Measurements from ENCODE around the gene NPVF. TPM values are rescaled to one million over a fixed set of nuclear protein-coding genes. Genes with fewer than 3 reads are reported as not detected.
A peak's percentile ranks its signal among the peaks of the same experiment; 100 is the strongest.

Gene NPVF
- total and polyA plus RNA-seq, 4 donors = not detected

DNA sequence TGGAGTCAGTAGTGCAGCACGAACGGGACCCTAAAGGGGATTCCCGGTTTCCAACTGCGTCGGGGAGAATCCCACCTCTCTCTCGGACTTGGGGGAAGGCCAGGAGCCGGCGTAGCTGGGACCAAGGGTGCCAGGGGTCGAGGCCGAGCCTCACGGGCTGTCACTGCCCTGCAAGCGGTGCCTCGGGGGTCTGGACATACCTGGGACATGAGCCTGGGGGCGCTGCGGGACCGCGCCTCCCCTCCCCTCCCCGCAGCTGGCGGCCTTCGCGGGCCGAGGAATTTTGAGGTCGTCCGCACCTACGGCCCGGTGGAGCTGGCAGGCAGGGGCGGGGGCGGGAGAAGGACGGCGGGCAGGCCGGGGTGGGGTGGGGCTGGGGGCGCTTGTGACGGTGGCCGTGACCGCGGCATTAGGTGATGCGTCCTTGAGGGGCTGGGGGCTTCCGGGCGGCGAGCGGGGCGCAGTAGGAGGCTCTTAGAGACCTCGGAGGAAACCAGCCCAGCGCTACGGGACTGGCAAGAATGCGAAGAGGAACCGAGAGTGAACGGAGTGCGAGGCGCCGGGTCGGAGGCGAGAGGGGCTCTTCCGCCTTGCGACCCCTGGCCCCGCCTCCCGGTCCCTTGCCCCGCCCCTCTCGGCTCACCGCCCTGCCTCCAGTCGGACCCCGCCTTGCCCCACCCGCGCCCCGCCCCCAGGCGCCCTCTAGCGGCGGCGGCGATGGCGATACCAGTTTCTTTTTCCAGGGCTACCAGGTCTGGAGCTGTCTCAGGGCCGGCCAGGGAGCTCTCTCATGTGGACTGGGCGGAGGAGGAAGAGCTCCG lies 48.3 kb downstream of the NPVF start:
- WGBS = under 1% methylated on average over 74 of the region's 74 CpGs
- Histone ChIP-seq H3K9me3 (ENCODE audit: control insufficient read depth in 4 of 4, low read length in 3 of 4) (no peaks in the 10 kb centered on the region), H3K36me3 (ENCODE audit: control insufficient read depth in 4 of 4, insufficient read depth in 3 of 4, low read depth in 1 of 4, low read length in 3 of 4) (peaks cover 0 to 2% (median 0%) of the 10 kb centered on the region in 4 donors), H3K4me3 (ENCODE audit: low read depth in 1 of 3, low read length in 3 of 3) (peak overlapping the region; percentile 52 to 82 (median 67)), H3K27ac (ENCODE audit: low read depth in 1 of 2, low read length in 2 of 2) (no peak overlapping the region), H3K9ac (ENCODE audit: low read depth in 1 of 2, low read length in 2 of 2) (peak overlapping the region; percentile 52 to 54), H3K4me1 (ENCODE audit: control insufficient read depth in 4 of 4, insufficient read depth in 4 of 4, low read length in 3 of 4) (peaks cover 0 to 10% (median 4%) of the 10 kb centered on the region in 4 donors), H3K27me3 (ENCODE audit: control insufficient read depth in 4 of 4, insufficient read depth in 4 of 4, low read length in 3 of 4) (no peaks in the 10 kb centered on the region)
- peak; percentile 94 for DNase-seq (ENCODE audit: low spot score)
- TF ChIP-seq, protein P1, sequence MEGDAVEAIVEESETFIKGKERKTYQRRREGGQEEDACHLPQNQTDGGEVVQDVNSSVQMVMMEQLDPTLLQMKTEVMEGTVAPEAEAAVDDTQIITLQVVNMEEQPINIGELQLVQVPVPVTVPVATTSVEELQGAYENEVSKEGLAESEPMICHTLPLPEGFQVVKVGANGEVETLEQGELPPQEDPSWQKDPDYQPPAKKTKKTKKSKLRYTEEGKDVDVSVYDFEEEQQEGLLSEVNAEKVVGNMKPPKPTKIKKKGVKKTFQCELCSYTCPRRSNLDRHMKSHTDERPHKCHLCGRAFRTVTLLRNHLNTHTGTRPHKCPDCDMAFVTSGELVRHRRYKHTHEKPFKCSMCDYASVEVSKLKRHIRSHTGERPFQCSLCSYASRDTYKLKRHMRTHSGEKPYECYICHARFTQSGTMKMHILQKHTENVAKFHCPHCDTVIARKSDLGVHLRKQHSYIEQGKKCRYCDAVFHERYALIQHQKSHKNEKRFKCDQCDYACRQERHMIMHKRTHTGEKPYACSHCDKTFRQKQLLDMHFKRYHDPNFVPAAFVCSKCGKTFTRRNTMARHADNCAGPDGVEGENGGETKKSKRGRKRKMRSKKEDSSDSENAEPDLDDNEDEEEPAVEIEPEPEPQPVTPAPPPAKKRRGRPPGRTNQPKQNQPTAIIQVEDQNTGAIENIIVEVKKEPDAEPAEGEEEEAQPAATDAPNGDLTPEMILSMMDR (IDR thresholded peaks at IDR 0.05; ENCODE audit: low read depth, low read length, missing input control) = peak; percentile 61
- TF ChIP-seq FOXA1 (IDR thresholded peaks at IDR 0.05) = no peak
- TF ChIP-seq RAD21 (IDR thresholded peaks at IDR 0.05) = peak; percentile 40 to 75
- TF ChIP-seq YY1 (IDR thresholded peaks at IDR 0.05) = peak; percentile 55

DNA sequence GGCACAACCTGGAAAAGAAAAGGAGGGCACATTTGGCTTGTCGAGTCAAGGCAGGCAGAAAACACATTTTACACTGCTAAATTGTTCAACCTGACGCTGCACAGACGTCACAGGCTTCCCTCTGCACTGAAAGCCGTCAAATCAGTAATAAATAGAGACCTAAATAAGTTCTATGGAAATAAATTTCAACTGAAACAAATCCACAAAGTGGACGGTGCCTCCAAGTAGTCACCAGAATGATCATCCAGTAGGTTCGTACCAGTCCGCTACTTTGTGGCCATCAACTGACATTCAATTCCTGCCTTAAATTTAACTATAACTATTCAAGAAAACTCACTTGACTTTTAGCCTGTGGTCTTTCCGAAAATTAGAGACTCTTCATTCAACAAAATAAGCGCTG lies 49.0 kb downstream of the NPVF start:
- Histone ChIP-seq H3K27ac (ENCODE audit: low read depth in 1 of 2, low read length in 2 of 2) (no peak overlapping the region), H3K27me3 (ENCODE audit: control insufficient read depth in 4 of 4, insufficient read depth in 4 of 4, low read length in 3 of 4) (no peaks in the 10 kb centered on the region), H3K9me3 (ENCODE audit: control insufficient read depth in 4 of 4, low read length in 3 of 4) (no peaks in the 10 kb centered on the region), H3K36me3 (ENCODE audit: control insufficient read depth in 4 of 4, insufficient read depth in 3 of 4, low read depth in 1 of 4, low read length in 3 of 4) (peaks cover 0 to 2% (median 0%) of the 10 kb centered on the region in 4 donors), H3K9ac (ENCODE audit: low read depth in 1 of 2, low read length in 2 of 2) (peak overlapping the region; percentile 12 to 54), H3K4me1 (ENCODE audit: control insufficient read depth in 4 of 4, insufficient read depth in 4 of 4, low read length in 3 of 4) (peaks cover 0 to 10% (median 4%) of the 10 kb centered on the region in 4 donors), H3K4me3 (ENCODE audit: low read depth in 1 of 3, low read length in 3 of 3) (peak overlapping the region; percentile 46 to 82 (median 67))
- TF ChIP-seq YY1 (IDR thresholded peaks at IDR 0.05) (no peak), HNF4A (conservative IDR thresholded peaks at IDR 0.05) (no peak), RAD21 (IDR thresholded peaks at IDR 0.05) (no peak), HNF4G (IDR thresholded peaks at IDR 0.05) (no peak), GABPA (IDR thresholded peaks at IDR 0.05 in 1 of 2, conservative IDR thresholded peaks at IDR 0.05 in 1 of 2) (no peak), SP1 (IDR thresholded peaks at IDR 0.05) (no peak), EGR1 (IDR thresholded peaks at IDR 0.05; ENCODE audit: low read depth in 2 of 2) (no peak), FOXA2 (IDR thresholded peaks at IDR 0.05) (no peak), NR2F2 (IDR thresholded peaks at IDR 0.05) (no peak), JUND (IDR thresholded peaks at IDR 0.05) (no peak), TAF1 (conservative IDR thresholded peaks at IDR 0.05) (no peak), RXRA (IDR thresholded peaks at IDR 0.05) (no peak)
- TF ChIP-seq, protein P2, sequence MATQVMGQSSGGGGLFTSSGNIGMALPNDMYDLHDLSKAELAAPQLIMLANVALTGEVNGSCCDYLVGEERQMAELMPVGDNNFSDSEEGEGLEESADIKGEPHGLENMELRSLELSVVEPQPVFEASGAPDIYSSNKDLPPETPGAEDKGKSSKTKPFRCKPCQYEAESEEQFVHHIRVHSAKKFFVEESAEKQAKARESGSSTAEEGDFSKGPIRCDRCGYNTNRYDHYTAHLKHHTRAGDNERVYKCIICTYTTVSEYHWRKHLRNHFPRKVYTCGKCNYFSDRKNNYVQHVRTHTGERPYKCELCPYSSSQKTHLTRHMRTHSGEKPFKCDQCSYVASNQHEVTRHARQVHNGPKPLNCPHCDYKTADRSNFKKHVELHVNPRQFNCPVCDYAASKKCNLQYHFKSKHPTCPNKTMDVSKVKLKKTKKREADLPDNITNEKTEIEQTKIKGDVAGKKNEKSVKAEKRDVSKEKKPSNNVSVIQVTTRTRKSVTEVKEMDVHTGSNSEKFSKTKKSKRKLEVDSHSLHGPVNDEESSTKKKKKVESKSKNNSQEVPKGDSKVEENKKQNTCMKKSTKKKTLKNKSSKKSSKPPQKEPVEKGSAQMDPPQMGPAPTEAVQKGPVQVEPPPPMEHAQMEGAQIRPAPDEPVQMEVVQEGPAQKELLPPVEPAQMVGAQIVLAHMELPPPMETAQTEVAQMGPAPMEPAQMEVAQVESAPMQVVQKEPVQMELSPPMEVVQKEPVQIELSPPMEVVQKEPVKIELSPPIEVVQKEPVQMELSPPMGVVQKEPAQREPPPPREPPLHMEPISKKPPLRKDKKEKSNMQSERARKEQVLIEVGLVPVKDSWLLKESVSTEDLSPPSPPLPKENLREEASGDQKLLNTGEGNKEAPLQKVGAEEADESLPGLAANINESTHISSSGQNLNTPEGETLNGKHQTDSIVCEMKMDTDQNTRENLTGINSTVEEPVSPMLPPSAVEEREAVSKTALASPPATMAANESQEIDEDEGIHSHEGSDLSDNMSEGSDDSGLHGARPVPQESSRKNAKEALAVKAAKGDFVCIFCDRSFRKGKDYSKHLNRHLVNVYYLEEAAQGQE (IDR thresholded peaks at IDR 0.05) = no peak
- TF ChIP-seq, protein P3, sequence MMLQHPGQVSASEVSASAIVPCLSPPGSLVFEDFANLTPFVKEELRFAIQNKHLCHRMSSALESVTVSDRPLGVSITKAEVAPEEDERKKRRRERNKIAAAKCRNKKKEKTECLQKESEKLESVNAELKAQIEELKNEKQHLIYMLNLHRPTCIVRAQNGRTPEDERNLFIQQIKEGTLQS (IDR thresholded peaks at IDR 0.05) = no peak
- TF ChIP-seq, protein P4, sequence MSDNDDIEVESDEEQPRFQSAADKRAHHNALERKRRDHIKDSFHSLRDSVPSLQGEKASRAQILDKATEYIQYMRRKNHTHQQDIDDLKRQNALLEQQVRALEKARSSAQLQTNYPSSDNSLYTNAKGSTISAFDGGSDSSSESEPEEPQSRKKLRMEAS (IDR thresholded peaks at IDR 0.05) = no peak
- TF ChIP-seq, protein P5, sequence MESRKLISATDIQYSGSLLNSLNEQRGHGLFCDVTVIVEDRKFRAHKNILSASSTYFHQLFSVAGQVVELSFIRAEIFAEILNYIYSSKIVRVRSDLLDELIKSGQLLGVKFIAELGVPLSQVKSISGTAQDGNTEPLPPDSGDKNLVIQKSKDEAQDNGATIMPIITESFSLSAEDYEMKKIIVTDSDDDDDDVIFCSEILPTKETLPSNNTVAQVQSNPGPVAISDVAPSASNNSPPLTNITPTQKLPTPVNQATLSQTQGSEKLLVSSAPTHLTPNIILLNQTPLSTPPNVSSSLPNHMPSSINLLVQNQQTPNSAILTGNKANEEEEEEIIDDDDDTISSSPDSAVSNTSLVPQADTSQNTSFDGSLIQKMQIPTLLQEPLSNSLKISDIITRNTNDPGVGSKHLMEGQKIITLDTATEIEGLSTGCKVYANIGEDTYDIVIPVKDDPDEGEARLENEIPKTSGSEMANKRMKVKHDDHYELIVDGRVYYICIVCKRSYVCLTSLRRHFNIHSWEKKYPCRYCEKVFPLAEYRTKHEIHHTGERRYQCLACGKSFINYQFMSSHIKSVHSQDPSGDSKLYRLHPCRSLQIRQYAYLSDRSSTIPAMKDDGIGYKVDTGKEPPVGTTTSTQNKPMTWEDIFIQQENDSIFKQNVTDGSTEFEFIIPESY (IDR thresholded peaks at IDR 0.05) = no peak
- TF ChIP-seq, protein P1 (IDR thresholded peaks at IDR 0.05; ENCODE audit: low read depth, low read length, missing input control) = no peak
- 85% methylated on average over 9 of the region's 9 CpGs for whole genome bisulfite sequencing
- no peak for DNase-seq (ENCODE audit: low spot score)

All from liver (tissue), 9 donors.